H1 (cell line): Measurements from ENCODE around the gene ADSS1. TPM values are rescaled to one million over a fixed set of nuclear protein-coding genes. Genes with fewer than 3 reads are reported as not detected.

Experiments
- CEBPB ChIP-seq: IDR thresholded peaks from 2 replicates; pipeline ENCODE4 v1.6.1; 2012; ENCODE audit warnings: low read depth, low read length
- polyA plus RNA-seq, 7 experiments: library from polyadenylated mRNA; depleted of rRNA in 3 of 7; stranded (reverse) in 5 of 7; unstranded in 2 of 7; fragments of >200 nt in 5 of 7; fragments of 200-250 nt in 2 of 7; gene quantifications; 1 replicate in 5 of 7; 2 replicates in 1 of 7; 4 replicates in 1 of 7; pipeline versions ENCODE4 v1.2.1 to v1.2.3, GENCODE V29; 2011 to 2013; ENCODE audit warnings: missing spikeins in 2 of 7, mixed read lengths in 2 of 7
- total RNA-seq: library from RNA; stranded (reverse); fragmentation: NEBNext Ultra II Directional; extraction: Animal tissue kit (Norgen Biotek cat#: 25700); gene quantifications from 2 replicates; pipeline ENCODE4 v1.2.1, GENCODE V29; 2021

ADSS1 gene
- total and polyA plus RNA-seq, 2 of the 8 experiments (the other 6 are each of a cell fraction or from before 2014, with no cell fraction given) = 7.1 to 7.9 TPM

- no peak for TF ChIP-seq CEBPB
Observed at GRCh38 chr14:104744484-104744883, 20.5 kb downstream of the ADSS1 start (continued).
